Measurements from ENCODE around the gene BCAP31.
"Not testable (repeated sequence)": the region's sequence is repeated elsewhere in the genome, so short reads cannot be mapped to it uniquely, and the experiment has no call there.

BCAP31 gene

DNA sequence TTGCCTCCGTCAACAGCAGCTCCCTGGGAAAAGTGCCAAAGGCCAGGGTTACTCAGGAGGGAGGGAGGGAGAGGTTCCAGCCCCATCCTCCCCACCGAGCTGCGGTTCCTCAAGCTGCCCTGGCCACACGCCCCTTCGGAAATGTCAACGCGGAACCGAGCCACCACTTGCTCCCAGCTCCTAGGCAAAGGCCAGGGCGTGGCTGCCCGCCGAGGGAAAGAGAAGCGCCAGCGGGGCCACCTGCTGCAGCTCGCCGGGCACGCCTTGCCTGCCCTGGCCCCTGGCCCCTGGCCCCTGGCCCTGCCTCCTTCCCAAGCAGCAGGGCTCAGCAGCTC is 21.2 kb downstream of the BCAP31 start:
- H3K4me3 ChIP-seq (ENCODE audit: low read depth, low read length), result no peak overlapping the region
- DNase-seq (ENCODE audit: low read depth), result peak; percentile 81
- TF ChIP-seq, protein P1, sequence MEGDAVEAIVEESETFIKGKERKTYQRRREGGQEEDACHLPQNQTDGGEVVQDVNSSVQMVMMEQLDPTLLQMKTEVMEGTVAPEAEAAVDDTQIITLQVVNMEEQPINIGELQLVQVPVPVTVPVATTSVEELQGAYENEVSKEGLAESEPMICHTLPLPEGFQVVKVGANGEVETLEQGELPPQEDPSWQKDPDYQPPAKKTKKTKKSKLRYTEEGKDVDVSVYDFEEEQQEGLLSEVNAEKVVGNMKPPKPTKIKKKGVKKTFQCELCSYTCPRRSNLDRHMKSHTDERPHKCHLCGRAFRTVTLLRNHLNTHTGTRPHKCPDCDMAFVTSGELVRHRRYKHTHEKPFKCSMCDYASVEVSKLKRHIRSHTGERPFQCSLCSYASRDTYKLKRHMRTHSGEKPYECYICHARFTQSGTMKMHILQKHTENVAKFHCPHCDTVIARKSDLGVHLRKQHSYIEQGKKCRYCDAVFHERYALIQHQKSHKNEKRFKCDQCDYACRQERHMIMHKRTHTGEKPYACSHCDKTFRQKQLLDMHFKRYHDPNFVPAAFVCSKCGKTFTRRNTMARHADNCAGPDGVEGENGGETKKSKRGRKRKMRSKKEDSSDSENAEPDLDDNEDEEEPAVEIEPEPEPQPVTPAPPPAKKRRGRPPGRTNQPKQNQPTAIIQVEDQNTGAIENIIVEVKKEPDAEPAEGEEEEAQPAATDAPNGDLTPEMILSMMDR (IDR thresholded peaks at IDR 0.05; ENCODE audit: control insufficient read depth, extremely low read depth, insufficient read depth), result no peak

DNA sequence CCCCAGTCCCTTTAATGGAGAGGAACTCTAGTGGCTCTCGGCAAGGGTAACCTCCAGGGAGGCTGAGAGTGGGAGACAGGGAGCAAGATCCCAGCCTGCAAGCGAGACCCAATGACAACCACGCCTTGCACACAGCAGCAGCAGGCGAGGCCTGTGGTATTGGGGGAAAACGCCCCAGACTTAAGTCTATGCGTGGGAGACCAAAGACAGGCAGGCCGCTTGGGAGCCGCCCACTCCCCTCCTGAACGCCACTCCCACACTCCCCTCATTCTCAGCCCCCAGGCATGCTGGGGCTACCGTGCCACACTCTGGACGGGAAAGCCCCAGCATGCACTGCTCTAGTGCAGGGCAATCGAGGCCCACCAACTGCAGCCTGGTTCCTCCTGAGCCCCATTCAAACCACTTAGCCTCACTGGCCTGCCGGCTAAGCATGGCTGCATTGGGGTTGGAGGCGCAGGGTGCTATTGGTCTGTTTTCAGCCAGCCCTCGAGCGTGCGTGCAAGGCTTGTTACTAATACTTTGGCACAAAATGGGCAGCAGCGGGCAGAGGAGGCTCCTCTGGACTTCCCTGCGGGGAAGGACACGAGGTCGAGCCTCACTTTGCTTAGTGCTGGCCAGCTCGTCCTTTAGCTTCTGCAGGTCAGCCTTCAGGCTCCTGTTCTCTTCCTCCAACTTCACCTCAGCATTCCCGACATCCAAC is 21.7 kb downstream of the BCAP31 start:
- TF ChIP-seq, protein P1 (IDR thresholded peaks at IDR 0.05; ENCODE audit: control insufficient read depth, extremely low read depth, insufficient read depth), result no peak
- DNase-seq (ENCODE audit: low read depth), result no peak
- H3K4me3 ChIP-seq (ENCODE audit: low read depth, low read length), result no peak overlapping the region

DNA sequence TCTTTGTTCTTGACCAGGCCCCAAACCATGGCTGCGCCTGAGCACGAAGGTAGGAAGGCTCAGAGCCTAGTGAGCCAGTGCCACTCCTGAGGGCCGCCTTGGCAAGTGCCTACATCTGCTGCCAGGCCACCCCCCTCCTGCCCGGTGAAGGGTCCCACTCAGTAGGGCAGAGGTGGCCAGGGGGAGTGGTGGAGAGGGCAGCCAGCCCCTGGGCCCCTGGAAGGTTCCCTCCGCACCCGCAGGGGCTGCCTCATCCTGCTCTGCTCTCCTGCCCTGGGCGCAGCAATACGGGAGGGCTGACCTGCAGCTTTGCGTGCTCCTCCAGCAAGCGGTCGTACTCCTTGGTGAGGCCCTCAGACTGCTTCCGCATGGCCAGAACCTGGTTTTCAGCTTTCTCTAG is 22.5 kb downstream of the BCAP31 start:
- TF ChIP-seq, protein P1 (IDR thresholded peaks at IDR 0.05; ENCODE audit: control insufficient read depth, extremely low read depth, insufficient read depth), result no peak
- H3K4me3 ChIP-seq (ENCODE audit: low read depth, low read length), result no peak overlapping the region
- DNase-seq (ENCODE audit: low read depth), result no peak

DNA sequence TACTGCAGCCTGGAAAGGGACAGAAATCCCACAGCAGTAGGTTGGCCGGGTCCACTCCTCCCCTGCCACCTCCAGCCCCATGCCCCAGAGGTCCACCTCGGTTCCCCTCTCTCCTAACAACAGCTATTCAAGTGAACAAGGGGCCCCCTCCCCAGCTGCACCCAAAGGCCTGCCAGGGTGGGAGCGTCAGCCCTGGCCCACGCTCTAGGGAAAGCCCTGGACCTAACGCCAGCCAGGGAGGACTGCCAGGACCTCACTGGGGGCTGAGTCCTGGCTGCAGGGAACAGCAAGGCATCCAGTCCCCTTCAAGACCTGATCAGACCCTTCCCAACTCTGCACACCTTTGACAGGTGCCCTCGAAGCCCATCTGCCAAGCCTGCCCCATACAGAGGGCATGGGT is 23.2 kb downstream of the BCAP31 start:
- DNase-seq (ENCODE audit: low read depth), result no peak
- no peak overlapping the region for H3K4me3 ChIP-seq (ENCODE audit: low read depth, low read length)
- TF ChIP-seq, protein P1 (IDR thresholded peaks at IDR 0.05; ENCODE audit: control insufficient read depth, extremely low read depth, insufficient read depth), result no peak

DNA sequence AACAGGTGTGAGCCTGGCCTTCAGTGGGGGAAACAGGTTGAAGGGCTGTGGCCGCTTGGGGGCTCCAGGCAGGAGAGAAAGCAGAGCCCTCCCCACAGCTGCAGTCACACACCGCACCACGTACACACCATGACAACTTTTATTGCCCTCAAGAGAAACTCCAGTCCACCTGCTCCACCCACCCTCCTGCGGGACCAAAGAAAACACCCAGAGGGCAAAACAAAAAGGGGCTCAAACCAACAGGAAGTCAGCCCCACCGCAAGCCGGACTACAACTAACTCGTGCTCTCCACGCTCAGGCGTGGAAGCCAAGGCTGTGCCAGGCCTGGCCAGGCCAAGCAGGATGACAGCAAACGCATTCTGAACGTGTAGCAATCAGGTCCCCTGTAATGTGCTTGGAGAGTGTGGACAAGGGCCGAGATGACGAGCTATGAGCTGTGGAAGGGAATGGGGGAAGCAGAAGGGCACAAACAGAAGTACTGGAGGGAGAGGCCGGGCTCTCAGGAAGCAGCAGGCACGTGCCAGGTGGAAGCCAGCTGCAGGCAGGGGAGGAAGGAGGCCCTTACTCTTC is 23.7 kb downstream of the BCAP31 start:
- TF ChIP-seq, protein P1 (IDR thresholded peaks at IDR 0.05; ENCODE audit: control insufficient read depth, extremely low read depth, insufficient read depth), result no peak
- no peak overlapping the region for H3K4me3 ChIP-seq (ENCODE audit: low read depth, low read length)
- DNase-seq (ENCODE audit: low read depth), result no peak

DNA sequence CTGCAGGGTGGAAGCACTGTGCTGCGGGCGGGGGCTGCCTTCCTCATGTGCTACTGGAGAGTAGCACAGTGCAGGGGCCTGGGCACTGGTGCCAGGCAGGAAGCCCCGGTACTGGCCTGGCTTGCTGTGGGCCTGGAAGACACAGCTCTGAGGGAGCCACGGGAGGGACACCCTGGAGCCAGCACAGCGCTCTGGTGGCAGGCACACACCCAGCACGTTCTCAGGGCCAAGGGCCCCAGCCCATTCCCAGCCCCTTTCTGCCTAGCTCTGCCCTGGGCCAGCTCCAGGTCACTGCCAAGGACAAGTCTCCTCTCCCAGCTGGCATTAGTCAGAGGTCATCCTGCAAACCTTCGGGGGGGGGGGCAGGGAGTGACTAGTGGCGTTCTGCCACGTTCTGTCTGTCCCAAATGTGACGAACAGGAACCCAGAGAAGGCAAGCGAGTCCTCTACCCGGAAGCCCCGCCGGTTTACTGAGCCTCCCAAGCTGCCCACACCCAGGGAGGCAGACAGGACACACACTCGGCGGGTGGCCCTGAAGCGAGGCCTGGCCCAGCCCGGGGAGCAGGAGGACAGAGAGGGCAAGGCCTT is 24.3 kb downstream of the BCAP31 start:
- DNase-seq (ENCODE audit: low read depth); H3K4me3 ChIP-seq (ENCODE audit: low read depth, low read length): not testable (repeated sequence)

DNA sequence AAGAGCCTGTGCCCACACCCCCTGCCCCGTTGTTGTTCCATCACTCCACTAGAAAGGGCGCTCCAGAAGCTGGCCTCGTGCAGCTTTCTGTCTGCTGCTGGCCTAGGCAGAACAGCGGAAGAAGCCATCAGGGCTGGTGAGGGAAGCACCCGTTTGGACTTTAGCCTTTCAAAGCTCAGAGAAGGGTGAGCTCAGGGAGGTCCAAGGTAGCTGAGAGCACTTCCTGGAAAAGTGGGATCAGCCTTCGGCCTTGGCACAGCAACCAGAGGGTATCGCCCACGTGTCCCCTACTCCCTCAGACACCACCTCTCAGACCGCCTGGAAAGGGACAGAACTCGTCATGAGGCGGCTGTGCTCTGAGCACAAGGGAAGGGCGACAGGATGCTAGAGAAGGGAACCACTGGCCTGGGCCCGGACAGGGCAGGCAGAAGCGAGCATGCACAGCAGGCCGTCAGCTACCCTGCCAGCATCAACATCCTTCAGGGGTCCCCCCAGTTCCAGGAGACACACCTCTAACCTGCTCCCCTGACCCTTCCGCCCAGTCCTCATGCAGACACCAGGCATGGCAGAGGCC is 24.9 kb downstream of the BCAP31 start:
- DNase-seq (ENCODE audit: low read depth), result not testable (repeated sequence)

More for the DNA sequence above, 24.9 kb downstream of the BCAP31 start:
- not testable (repeated sequence) for H3K4me3 ChIP-seq (ENCODE audit: low read depth, low read length)
